Measurements from ENCODE around the gene GAK. TPM values are rescaled to one million over a fixed set of nuclear protein-coding genes. Genes with fewer than 3 reads are reported as not detected.
A peak's percentile ranks its signal among the peaks of the same experiment; 100 is the strongest.
"Not testable (repeated sequence)": the region's sequence is repeated elsewhere in the genome, so short reads cannot be mapped to it uniquely, and the experiment has no call there.

Gene GAK
- total and polyA plus RNA-seq, 4 donors = 41.8 to 78.8 (median 61.1) TPM

- H3K9me3 ChIP-seq (ENCODE audit: control insufficient read depth, insufficient read depth, low read length) = no peaks in the 10 kb centered on the region
- H3K27me3 ChIP-seq (ENCODE audit: control insufficient read depth, insufficient read depth, low read length) = peaks cover 5% of the 10 kb centered on the region
- no peak overlapping the region for H3K27ac ChIP-seq (ENCODE audit: low read depth, low read length)
- no peaks in the 10 kb centered on the region for H3K4me1 ChIP-seq (ENCODE audit: control insufficient read depth, insufficient read depth, low read length)
- 10% methylated on average over 9 of the region's 11 CpGs for WGBS (ENCODE audit: insufficient coverage)
- peaks cover 22% of the 10 kb centered on the region for H3K36me3 ChIP-seq (ENCODE audit: control insufficient read depth, insufficient read depth, low read length)
- peak in 1 of 6 donors; percentile 40 for DNase-seq (ENCODE audit: low read depth in 4 of 6, low spot score in 6 of 6)
- H3K4me3 ChIP-seq (ENCODE audit: low read depth, low read length) = no peak overlapping the region
Observed at GRCh38 chr4:815464-816146, 116.5 kb downstream of the GAK start.

- no peaks in the 10 kb centered on the region for H3K4me1 ChIP-seq (ENCODE audit: control insufficient read depth, insufficient read depth, low read length)
- no peak overlapping the region for H3K27ac ChIP-seq (ENCODE audit: low read depth, low read length)
- no peaks in the 10 kb centered on the region for H3K9me3 ChIP-seq (ENCODE audit: control insufficient read depth, insufficient read depth, low read length)
- 90% methylated on average over 12 of the region's 14 CpGs for WGBS (ENCODE audit: insufficient coverage)
- H3K36me3 ChIP-seq (ENCODE audit: control insufficient read depth, insufficient read depth, low read length) = peaks cover 14% of the 10 kb centered on the region
- peaks cover 5% of the 10 kb centered on the region for H3K27me3 ChIP-seq (ENCODE audit: control insufficient read depth, insufficient read depth, low read length)
- DNase-seq (ENCODE audit: low read depth in 4 of 6, low spot score in 6 of 6) = no peak
- no peak overlapping the region for H3K4me3 ChIP-seq (ENCODE audit: low read depth, low read length)
Observed at GRCh38 chr4:814312-814850, 117.7 kb downstream of the GAK start.

GRCh38 chr4:813900-814299 is 118.2 kb downstream of the GAK start:
- Histone ChIP-seq H3K27ac (ENCODE audit: low read depth, low read length) (no peak overlapping the region), H3K36me3 (ENCODE audit: control insufficient read depth, insufficient read depth, low read length) (peaks cover 14% of the 10 kb centered on the region), H3K4me1 (ENCODE audit: control insufficient read depth, insufficient read depth, low read length) (no peaks in the 10 kb centered on the region), H3K4me3 (ENCODE audit: low read depth, low read length) (no peak overlapping the region), H3K27me3 (ENCODE audit: control insufficient read depth, insufficient read depth, low read length) (peaks cover 5% of the 10 kb centered on the region), H3K9me3 (ENCODE audit: control insufficient read depth, insufficient read depth, low read length) (no peaks in the 10 kb centered on the region)
- no peak for DNase-seq (ENCODE audit: low read depth in 4 of 6, low spot score in 6 of 6)
- WGBS (ENCODE audit: insufficient coverage) = 71% methylated on average over 5 of the region's 10 CpGs

GRCh38 chr4:808860-809570 is 123.1 kb downstream of the GAK start:
- H3K27ac ChIP-seq (ENCODE audit: low read depth, low read length) = no peak overlapping the region
- DNase-seq (ENCODE audit: low read depth in 4 of 6, low spot score in 6 of 6) = peak in 1 of 6 donors; percentile 73
- 87% methylated on average over 30 of the region's 30 CpGs for WGBS (ENCODE audit: insufficient coverage)
- H3K36me3 ChIP-seq (ENCODE audit: control insufficient read depth, insufficient read depth, low read length) = peaks cover 5% of the 10 kb centered on the region
- H3K4me1 ChIP-seq (ENCODE audit: control insufficient read depth, insufficient read depth, low read length) = no peaks in the 10 kb centered on the region
- H3K9me3 ChIP-seq (ENCODE audit: control insufficient read depth, insufficient read depth, low read length) = no peaks in the 10 kb centered on the region
- no peaks in the 10 kb centered on the region for H3K27me3 ChIP-seq (ENCODE audit: control insufficient read depth, insufficient read depth, low read length)
- H3K4me3 ChIP-seq (ENCODE audit: low read depth, low read length) = no peak overlapping the region

- H3K4me1 ChIP-seq (ENCODE audit: control insufficient read depth, insufficient read depth, low read length) = no peaks in the 10 kb centered on the region
- no peak overlapping the region for H3K4me3 ChIP-seq (ENCODE audit: low read depth, low read length)
- no peak overlapping the region for H3K27ac ChIP-seq (ENCODE audit: low read depth, low read length)
- 94% methylated on average over 3 of the region's 5 CpGs for WGBS (ENCODE audit: insufficient coverage)
- no peaks in the 10 kb centered on the region for H3K27me3 ChIP-seq (ENCODE audit: control insufficient read depth, insufficient read depth, low read length)
- no peaks in the 10 kb centered on the region for H3K9me3 ChIP-seq (ENCODE audit: control insufficient read depth, insufficient read depth, low read length)
- no peak for DNase-seq (ENCODE audit: low read depth in 4 of 6, low spot score in 6 of 6)
- peaks cover 13% of the 10 kb centered on the region for H3K36me3 ChIP-seq (ENCODE audit: control insufficient read depth, insufficient read depth, low read length)
Observed at GRCh38 chr4:807792-808191, 124.3 kb downstream of the GAK start.

GRCh38 chr4:806979-807378 is 125.1 kb downstream of the GAK start:
- not testable (repeated sequence) for DNase-seq (ENCODE audit: low read depth in 4 of 6, low spot score in 6 of 6); H3K4me1 ChIP-seq (ENCODE audit: control insufficient read depth, insufficient read depth, low read length); H3K9me3 ChIP-seq (ENCODE audit: control insufficient read depth, insufficient read depth, low read length)

GRCh38 chr4:804804-805203 is 127.3 kb downstream of the GAK start:
- Histone ChIP-seq H3K27me3 (ENCODE audit: control insufficient read depth, insufficient read depth, low read length) (no peaks in the 10 kb centered on the region), H3K36me3 (ENCODE audit: control insufficient read depth, insufficient read depth, low read length) (peaks cover 16% of the 10 kb centered on the region), H3K4me1 (ENCODE audit: control insufficient read depth, insufficient read depth, low read length) (no peaks in the 10 kb centered on the region), H3K4me3 (ENCODE audit: low read depth, low read length) (no peak overlapping the region), H3K9me3 (ENCODE audit: control insufficient read depth, insufficient read depth, low read length) (no peaks in the 10 kb centered on the region), H3K27ac (ENCODE audit: low read depth, low read length) (no peak overlapping the region)
- no peak for DNase-seq (ENCODE audit: low read depth in 4 of 6, low spot score in 6 of 6)
- 86% methylated on average over 39 of the region's 44 CpGs for WGBS (ENCODE audit: insufficient coverage)

More at GRCh38 chr4:806979-807378, 125.1 kb downstream of the GAK start:
- H3K27me3 ChIP-seq (ENCODE audit: control insufficient read depth, insufficient read depth, low read length); H3K4me3 ChIP-seq (ENCODE audit: low read depth, low read length); H3K27ac ChIP-seq (ENCODE audit: low read depth, low read length): not testable (repeated sequence)
- no CpG with 5 or more reads among the region's 4 CpGs for WGBS (ENCODE audit: insufficient coverage)
- peaks cover 13% of the 10 kb centered on the region for H3K36me3 ChIP-seq (ENCODE audit: control insufficient read depth, insufficient read depth, low read length)

GRCh38 chr4:803884-804283 is 128.2 kb downstream of the GAK start:
- DNase-seq (ENCODE audit: low read depth in 4 of 6, low spot score in 6 of 6) = no peak
- WGBS (ENCODE audit: insufficient coverage) = 96% methylated on average over 9 of the region's 13 CpGs
- H3K27ac ChIP-seq (ENCODE audit: low read depth, low read length) = no peak overlapping the region

GRCh38 chr4:801436-802124 is 130.5 kb downstream of the GAK start:
- DNase-seq (ENCODE audit: low read depth in 4 of 6, low spot score in 6 of 6) = no peak
- no peaks in the 10 kb centered on the region for H3K27me3 ChIP-seq (ENCODE audit: control insufficient read depth, insufficient read depth, low read length)
- 90% methylated on average over 10 of the region's 13 CpGs for WGBS (ENCODE audit: insufficient coverage)

More at GRCh38 chr4:803884-804283, 128.2 kb downstream of the GAK start:
- Histone ChIP-seq H3K27me3 (ENCODE audit: control insufficient read depth, insufficient read depth, low read length) (no peaks in the 10 kb centered on the region), H3K4me3 (ENCODE audit: low read depth, low read length) (no peak overlapping the region), H3K4me1 (ENCODE audit: control insufficient read depth, insufficient read depth, low read length) (no peaks in the 10 kb centered on the region), H3K9me3 (ENCODE audit: control insufficient read depth, insufficient read depth, low read length) (no peaks in the 10 kb centered on the region), H3K36me3 (ENCODE audit: control insufficient read depth, insufficient read depth, low read length) (peaks cover 16% of the 10 kb centered on the region)

More at GRCh38 chr4:801436-802124, 130.5 kb downstream of the GAK start:
- Histone ChIP-seq H3K27ac (ENCODE audit: low read depth, low read length) (no peak overlapping the region), H3K9me3 (ENCODE audit: control insufficient read depth, insufficient read depth, low read length) (no peaks in the 10 kb centered on the region), H3K4me3 (ENCODE audit: low read depth, low read length) (no peak overlapping the region), H3K4me1 (ENCODE audit: control insufficient read depth, insufficient read depth, low read length) (no peaks in the 10 kb centered on the region), H3K36me3 (ENCODE audit: control insufficient read depth, insufficient read depth, low read length) (peaks cover 16% of the 10 kb centered on the region)

All from spinal cord (tissue), 10 donors.